GM15510 (cell line): Measurements from ENCODE around the gene OR2J3.

Source experiments
- POLR2A ChIP-seq: IDR thresholded peaks from 3 replicates; pipeline ENCODE4 v1.6.1; 2011; ENCODE audit warnings: borderline replicate concordance; ENCODE audit not compliant: insufficient read length; ENCODE audit errors: extremely low read depth

The OR2J3 gene

DNA sequence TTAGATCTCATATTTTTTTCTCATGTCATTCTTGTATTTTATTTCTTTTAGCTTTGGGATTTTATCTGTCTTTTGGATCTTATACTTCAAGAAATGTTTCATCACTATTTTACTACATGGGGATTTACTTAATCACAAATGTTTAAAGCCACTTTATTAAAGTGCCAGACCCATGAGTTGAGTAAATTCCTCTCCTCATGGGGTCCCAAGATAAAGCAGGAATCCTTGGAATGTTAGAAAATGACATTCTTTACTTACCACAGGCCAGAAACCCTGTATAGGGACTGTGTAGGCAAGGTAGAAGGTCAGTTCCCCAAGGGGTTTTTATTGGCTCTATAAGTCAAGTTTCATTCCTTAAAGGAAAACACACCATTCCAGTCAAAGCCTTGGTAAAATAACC, 34.5 kb downstream of the OR2J3 start:
- TF ChIP-seq POLR2A = no peak

- no peak for TF ChIP-seq POLR2A
Observed at GRCh38 chr6:29146179-29146578, 38.3 kb downstream of the OR2J3 start.

- TF ChIP-seq POLR2A = no peak
Observed at GRCh38 chr6:29147074-29147473, 39.2 kb downstream of the OR2J3 start.

GRCh38 chr6:29153083-29153482, 45.2 kb downstream of the OR2J3 start:
- no peak for TF ChIP-seq POLR2A
